H1 (cell line): ENCODE results near the gene ERLEC1. TPM values are rescaled to one million over a fixed set of nuclear protein-coding genes. Genes with fewer than 3 reads are reported as not detected.

Experiments
- CTCF ChIA-PET: fragments of 300-600 bp; sonication (Branson Sonifier 250); formaldehyde crosslinking; loops from one replicate; lab custom pipeline; 2021; ENCODE audit not compliant: partially characterized antibody; lab: Charles Lee
- POLR2A ChIA-PET: fragments of 300-600 bp; sonication (Branson Sonifier 250); formaldehyde crosslinking; loops from one replicate; lab custom pipeline; 2021; ENCODE audit warnings: inconsistent platforms; ENCODE audit not compliant: partially characterized antibody; lab: Charles Lee
- DNase-seq, 2 experiments: peaks; one replicate each; pipeline versions ENCODE4 v3.0.0 to v3.0.0-alpha.2; 2010 to 2022; ENCODE audit warnings: low spot score in 2 of 2, low read depth in 1 of 2, mixed read lengths in 1 of 2
- FAIRE-seq: peaks from 2 replicates; lab custom pipeline; 2011; peaks lifted over from hg19 to GRCh38; lab: Jason Lieb, UNC
- H2AFZ ChIP-seq: 2 replicates; pipeline ENCODE4 v1.8.1; 2012; ENCODE audit warnings: low read length, inconsistent platforms
- H2AK5ac ChIP-seq: 2 replicates; pipeline ENCODE4 v1.6.1; 2013; ENCODE audit warnings: low read depth, low read length
- H2BK120ac ChIP-seq: replicated peaks from 2 replicates; pipeline ENCODE3; 2013; ENCODE audit warnings: low read depth, low read length, inconsistent platforms
- H2BK12ac ChIP-seq: 2 replicates; pipeline ENCODE4 v1.6.1; 2013; ENCODE audit warnings: low read depth, low read length
- H2BK15ac ChIP-seq: 2 replicates; pipeline ENCODE4 v1.6.1; 2013; ENCODE audit warnings: low read length
- H2BK20ac ChIP-seq: 2 replicates; pipeline ENCODE4 v1.6.1; 2013; ENCODE audit warnings: low read length
- H2BK5ac ChIP-seq: 2 replicates; pipeline ENCODE4 v1.6.1; 2013; ENCODE audit warnings: low read depth, low read length
- H3K14ac ChIP-seq: 2 replicates; pipeline ENCODE4 v1.6.1; 2013; ENCODE audit warnings: inconsistent platforms; ENCODE audit not compliant: insufficient read length
- H3K18ac ChIP-seq: 2 replicates; pipeline ENCODE4 v1.6.1; 2013; ENCODE audit warnings: low read length; ENCODE audit errors: extremely low read depth
- H3K23ac ChIP-seq: 2 replicates; pipeline ENCODE4 v1.6.1; 2013; ENCODE audit warnings: inconsistent platforms; ENCODE audit not compliant: insufficient read length
- H3K23me2 ChIP-seq: 2 replicates; pipeline ENCODE4 v1.6.1; 2013; ENCODE audit warnings: low read depth, low read length
- H3K27ac ChIP-seq: 2 replicates; pipeline ENCODE4 v1.6.1; 2011; ENCODE audit warnings: low read depth, low read length, inconsistent platforms
- H3K27me3 ChIP-seq, 4 experiments: replicated peaks in 1 of 4; 1 replicate in 1 of 4; 2 replicates in 3 of 4; pipeline versions ENCODE4 v1.6.1 to v1.8.1; 2011 to 2013; ENCODE audit warnings: low read length in 3 of 4, mild to moderate bottlenecking in 3 of 4, inconsistent platforms in 2 of 4, mixed read lengths in 2 of 4, moderate library complexity in 1 of 4; ENCODE audit not compliant: control insufficient read depth in 3 of 4, insufficient read depth in 3 of 4; ENCODE audit errors: extremely low read depth in 1 of 4
- H3K36me3 ChIP-seq, 4 experiments: 2 replicates each; pipeline versions ENCODE4 v1.6.1 to v1.8.1; 2011 to 2013; ENCODE audit warnings: mild to moderate bottlenecking in 4 of 4, low read length in 3 of 4, moderate library complexity in 2 of 4, control low read depth in 1 of 4, inconsistent platforms in 1 of 4; ENCODE audit not compliant: insufficient read depth in 4 of 4, control insufficient read depth in 2 of 4
- H3K4ac ChIP-seq: replicated peaks from 2 replicates; pipeline ENCODE3; 2013; ENCODE audit warnings: low read length, low read depth, mixed read lengths, inconsistent platforms; ENCODE audit not compliant: insufficient read length
- H3K4me1 ChIP-seq, 4 experiments: replicated peaks in 1 of 4; 1 replicate in 1 of 4; 2 replicates in 3 of 4; pipeline versions ENCODE4 v1.6.1 to v1.8.1; 2011 to 2013; ENCODE audit warnings: low read length in 3 of 4, inconsistent platforms in 2 of 4, mixed read lengths in 1 of 4; ENCODE audit not compliant: insufficient read depth in 4 of 4, control insufficient read depth in 3 of 4
- H3K4me2 ChIP-seq, 2 experiments: 2 replicates each; pipeline versions ENCODE4 v1.6.1 to v1.8.1; 2011 to 2013; ENCODE audit warnings: low read depth in 2 of 2, low read length in 2 of 2, control low read depth in 1 of 2, inconsistent platforms in 1 of 2, mild to moderate bottlenecking in 1 of 2; ENCODE audit not compliant: insufficient read depth in 1 of 2
- H3K4me3 ChIP-seq, 4 experiments: fragments of 200-600, 300-600 bp in 1 of 4; sonication (generic), shearing (Covaris generic), sonication (Bioruptor Twin) in 1 of 4; 2 replicates each; pipeline versions ENCODE4 v1.5.1 to v1.8.1; 2011 to 2016; ENCODE audit warnings: low read length in 4 of 4, low read depth in 3 of 4, control low read depth in 2 of 4, inconsistent platforms in 2 of 4, mild to moderate bottlenecking in 2 of 4, mixed read lengths in 1 of 4, moderate library complexity in 1 of 4; ENCODE audit not compliant: insufficient read depth in 2 of 4; ENCODE audit errors: extremely low read depth in 1 of 4
- H3K56ac ChIP-seq: replicated peaks from 2 replicates; pipeline ENCODE3; 2013; ENCODE audit warnings: low read depth, mild to moderate bottlenecking, mixed read lengths, low read length, inconsistent platforms; ENCODE audit not compliant: insufficient read length
- H3K79me1 ChIP-seq: 2 replicates; pipeline ENCODE4 v1.6.1; 2013; ENCODE audit warnings: low read depth, low read length, control low read depth
- H3K79me2 ChIP-seq, 2 experiments: 2 replicates each; pipeline versions ENCODE4 v1.6.1 to v1.8.1; 2012 to 2013; ENCODE audit warnings: low read length in 2 of 2, mild to moderate bottlenecking in 2 of 2, inconsistent platforms in 1 of 2; ENCODE audit not compliant: insufficient read depth in 2 of 2, control insufficient read depth in 1 of 2
- H3K9ac ChIP-seq, 4 experiments: replicated peaks in 1 of 4; 1 replicate in 1 of 4; 2 replicates in 3 of 4; pipeline versions ENCODE4 v1.6.1 to v1.8.1; 2011 to 2013; ENCODE audit warnings: low read depth in 3 of 4, low read length in 3 of 4, control low read depth in 2 of 4, mild to moderate bottlenecking in 2 of 4, moderate library complexity in 2 of 4, inconsistent platforms in 1 of 4; ENCODE audit errors: extremely low read depth in 1 of 4
- H3K9me3 ChIP-seq, 2 experiments: 2 replicates each; pipeline versions ENCODE4 v1.6.1 to v1.8.1; 2012 to 2013; ENCODE audit warnings: mild to moderate bottlenecking in 2 of 2, moderate library complexity in 2 of 2, control low read depth in 1 of 2, inconsistent platforms in 1 of 2, low read depth in 1 of 2, low read length in 1 of 2, mixed read lengths in 1 of 2; ENCODE audit not compliant: insufficient read depth in 2 of 2
- H4K20me1 ChIP-seq, 2 experiments: replicated peaks in 1 of 2; 2 replicates each; pipeline versions ENCODE3 to v1.8.1; 2011 to 2013; ENCODE audit warnings: inconsistent platforms in 2 of 2, low read length in 2 of 2, mild to moderate bottlenecking in 1 of 2; ENCODE audit not compliant: insufficient read depth in 2 of 2, control insufficient read depth in 1 of 2
- H4K5ac ChIP-seq: 2 replicates; pipeline ENCODE4 v1.6.1; 2013; ENCODE audit warnings: low read length, low read depth, mixed read lengths, inconsistent platforms; ENCODE audit not compliant: insufficient read length
- H4K8ac ChIP-seq: 2 replicates; pipeline ENCODE4 v1.8.0; 2013; ENCODE audit warnings: mild to moderate bottlenecking, moderate library complexity, low read length, inconsistent platforms; ENCODE audit not compliant: insufficient read depth; ENCODE audit errors: extremely low read depth
- H4K91ac ChIP-seq: replicated peaks from 2 replicates; pipeline ENCODE3; 2013; ENCODE audit warnings: low read length, mixed read lengths, inconsistent platforms; ENCODE audit not compliant: insufficient read length
- CBX5 ChIP-seq: fragments of 300-800, 300-1000 bp; sonication (generic); IDR thresholded peaks from 2 replicates; pipeline ENCODE4 v1.7.1; 2016; ENCODE audit warnings: antibody characterized with exemption, low read length, low read depth
- CEBPB ChIP-seq: IDR thresholded peaks from 2 replicates; pipeline ENCODE4 v1.6.1; 2012; ENCODE audit warnings: low read depth, low read length
- CHD1 ChIP-seq: IDR thresholded peaks from 2 replicates; pipeline ENCODE4 v1.6.1; 2012; ENCODE audit warnings: low read depth, low read length, improper control_type of control experiment
- FOSL1 ChIP-seq: IDR thresholded peaks from 2 replicates; pipeline ENCODE4 v1.6.1; 2011; ENCODE audit warnings: mild to moderate bottlenecking, low read depth, low read length, moderate library complexity; ENCODE audit not compliant: insufficient read depth
- JUND ChIP-seq: IDR thresholded peaks from 2 replicates; pipeline ENCODE4 v1.6.1; 2011; ENCODE audit warnings: mild to moderate bottlenecking, improper control_type of control experiment, low read length
- NRF1 ChIP-seq: IDR thresholded peaks from 2 replicates; pipeline ENCODE4 v1.6.1; 2011; ENCODE audit warnings: mild to moderate bottlenecking, low read depth, low read length, improper control_type of control experiment
- POLR2AphosphoS5 ChIP-seq: IDR thresholded peaks from 2 replicates; pipeline ENCODE4 v1.6.1; 2011; ENCODE audit warnings: low read depth, low read length
- RAD21 ChIP-seq, 2 experiments: IDR thresholded peaks in 1 of 2; conservative IDR thresholded peaks in 1 of 2; 2 replicates each; pipeline ENCODE4 v1.6.1; 2011; ENCODE audit warnings: low read depth in 2 of 2, low read length in 2 of 2, improper control_type of control experiment in 1 of 2, inconsistent platforms in 1 of 2, mild to moderate bottlenecking in 1 of 2, moderate library complexity in 1 of 2
- RNF2 ChIP-seq: fragments of 200-900, 300-1000 bp; sonication (generic); IDR thresholded peaks from 2 replicates; pipeline ENCODE4 v1.7.1; 2016; ENCODE audit warnings: borderline replicate concordance, low read depth, mild to moderate bottlenecking, antibody characterized with exemption, low read length; ENCODE audit not compliant: poor library complexity, severe bottlenecking; ENCODE audit errors: missing control alignments
- SIN3A ChIP-seq, 2 experiments: IDR thresholded peaks in 1 of 2; conservative IDR thresholded peaks in 1 of 2; 2 replicates each; pipeline ENCODE4 v1.6.1; 2011 to 2012; ENCODE audit warnings: low read length in 2 of 2, improper control_type of control experiment in 1 of 2, low read depth in 1 of 2, mild to moderate bottlenecking in 1 of 2
- SIRT6 ChIP-seq: IDR thresholded peaks from one replicate; pipeline ENCODE4 v1.7.1; 2012; ENCODE audit warnings: low read length, inconsistent platforms
- SIX5 ChIP-seq: IDR thresholded peaks from 2 replicates; pipeline ENCODE4 v1.6.1; 2011; ENCODE audit warnings: mild to moderate bottlenecking, low read depth, low read length
- SP2 ChIP-seq: IDR thresholded peaks from 2 replicates; pipeline ENCODE4 v1.6.1; 2012; ENCODE audit warnings: mild to moderate bottlenecking, low read length, inconsistent platforms
- TCF12 ChIP-seq: IDR thresholded peaks from 2 replicates; pipeline ENCODE4 v1.6.1; 2011; ENCODE audit warnings: low read depth, mild to moderate bottlenecking, low read length
- WGBS, 2 experiments: shearing (Covaris generic) in 1 of 2; methylation state at CpG; one replicate each; pipeline versions ENCODE4 v1.1.6 to v1.1.7; 2013 to 2015; ENCODE audit warnings: low lambda C conversion rate in 2 of 2, mixed read lengths in 2 of 2, inconsistent platforms in 1 of 2, low coverage in 1 of 2, missing lambda C conversion rate in 1 of 2; ENCODE audit not compliant: insufficient replicate concordance in 2 of 2, insufficient coverage in 1 of 2, insufficient read length in 1 of 2; ENCODE audit errors: extremely low coverage in 1 of 2, missing lambda C conversion rate in 1 of 2; 5-methylcytosine and 5-hydroxymethylcytosine counted together
- polyA plus RNA-seq, 7 experiments: library from polyadenylated mRNA; depleted of rRNA in 3 of 7; stranded (reverse) in 5 of 7; unstranded in 2 of 7; fragments of >200 nt in 5 of 7; fragments of 200-250 nt in 2 of 7; gene quantifications; 1 replicate in 5 of 7; 2 replicates in 1 of 7; 4 replicates in 1 of 7; pipeline versions ENCODE4 v1.2.1 to v1.2.3, GENCODE V29; 2011 to 2013; ENCODE audit warnings: missing spikeins in 2 of 7, mixed read lengths in 2 of 7
- total RNA-seq: library from RNA; stranded (reverse); fragmentation: NEBNext Ultra II Directional; extraction: Animal tissue kit (Norgen Biotek cat#: 25700); gene quantifications from 2 replicates; pipeline ENCODE4 v1.2.1, GENCODE V29; 2021

ERLEC1 gene
- total and polyA plus RNA-seq, 2 of the 8 experiments (the other 6 are each of a cell fraction or from before 2014, with no cell fraction given): 12.9 to 26.7 TPM

DNA sequence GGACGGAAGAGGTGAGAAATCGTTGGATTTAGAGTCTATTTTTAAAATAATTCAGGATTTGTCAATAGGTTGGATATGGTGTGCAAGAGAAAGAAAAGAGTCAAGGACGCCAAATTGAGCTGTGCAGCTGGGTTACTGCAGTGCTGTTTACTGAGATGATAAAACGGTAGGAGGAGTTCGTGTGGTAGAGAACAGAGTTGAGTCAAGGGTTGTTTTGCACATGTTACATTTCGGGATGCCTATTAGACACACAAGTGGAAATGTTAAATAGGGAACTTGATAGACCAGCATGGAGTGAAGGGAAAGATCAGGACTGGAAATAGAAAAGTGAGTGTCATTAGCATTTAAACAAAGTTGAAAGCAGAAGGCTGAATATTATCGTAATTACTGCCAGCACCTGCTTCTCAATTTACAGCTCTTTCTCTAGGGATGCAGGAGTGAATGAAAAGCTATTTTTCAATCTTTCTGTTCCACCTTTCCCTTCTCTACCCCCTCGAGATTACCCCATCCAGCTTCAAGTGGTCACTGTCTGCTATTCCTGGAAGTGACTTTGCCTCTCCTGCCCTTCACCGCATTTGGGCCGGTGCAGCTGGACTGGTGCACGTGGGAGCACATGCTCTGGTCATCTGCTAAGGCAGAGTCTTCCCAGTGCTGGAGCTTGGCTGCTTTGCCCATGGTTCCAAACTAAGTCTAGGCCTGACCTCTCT is 42.6 kb downstream of the ERLEC1 start:
- H3K27me3 ChIP-seq: no peaks in the 10 kb centered on the region
- no peak overlapping the region for H3K4ac ChIP-seq
- H2BK15ac ChIP-seq: no peak overlapping the region
- H2BK120ac ChIP-seq: no peak overlapping the region
- WGBS, 2 experiments: 81 to 100% methylated on average over 2 to 11 of the region's 11 CpGs
- H4K91ac ChIP-seq: no peak overlapping the region
- H3K18ac ChIP-seq: no peak overlapping the region
- no peak overlapping the region for H3K4me3 ChIP-seq
- FAIRE-seq (no peak), DNase-seq (no peak)
- no peaks in the 10 kb centered on the region for H3K79me2 ChIP-seq
- H2BK12ac ChIP-seq: no peak overlapping the region
- no peak overlapping the region for H3K27ac ChIP-seq
- H4K5ac ChIP-seq: no peak overlapping the region
- H4K20me1 ChIP-seq: no peaks in the 10 kb centered on the region
- H3K14ac ChIP-seq: no peak overlapping the region
- no peaks in the 10 kb centered on the region for H3K36me3 ChIP-seq
- CTCF ChIA-PET: no interaction called here
- H3K79me1 ChIP-seq: no peaks in the 10 kb centered on the region
- no peak overlapping the region for H3K23ac ChIP-seq
- POLR2A ChIA-PET: interaction anchor here (0.7 kb wide), 1 partner anchor 10 kb away, joined by 3 read pairs; no protein-coding TSS in a partner anchor
- no peak overlapping the region for H3K4me2 ChIP-seq
- no peaks in the 10 kb centered on the region for H3K9me3 ChIP-seq
- H2BK20ac ChIP-seq: no peak overlapping the region
- H2AFZ ChIP-seq: no peak overlapping the region
- H3K9ac ChIP-seq: no peak overlapping the region
- no peaks in the 10 kb centered on the region for H3K23me2 ChIP-seq
- H3K4me1 ChIP-seq: peaks cover 0 to 10% (median 8%) of the 10 kb centered on the region in 4 experiments; a peak in 5 of 7 replicates
- no peak overlapping the region for H2BK5ac ChIP-seq
- no peak overlapping the region for H3K56ac ChIP-seq
- no peak overlapping the region for H4K8ac ChIP-seq
- no peak overlapping the region for H2AK5ac ChIP-seq
- no peak for TF ChIP-seq RNF2
- TF ChIP-seq FOSL1: no peak
- TF ChIP-seq SP2: no peak
- no peak for TF ChIP-seq SIN3A (conservative IDR thresholded peaks at IDR 0.05 in 1 of 2, IDR thresholded peaks at IDR 0.05 in 1 of 2; ENCODE audit: low read depth in 1 of 2, low read length in 2 of 2)
- no peak for TF ChIP-seq NRF1
- no peak for TF ChIP-seq SIRT6
- no peak for TF ChIP-seq CEBPB
- no peak for TF ChIP-seq RAD21 (IDR thresholded peaks at IDR 0.05 in 1 of 2, conservative IDR thresholded peaks at IDR 0.05 in 1 of 2; ENCODE audit: low read depth in 2 of 2, low read length in 2 of 2)
- TF ChIP-seq CHD1: no peak
- TF ChIP-seq JUND: no peak
- TF ChIP-seq CBX5: no peak
- TF ChIP-seq TCF12: no peak
- TF ChIP-seq SIX5: no peak
- TF ChIP-seq POLR2AphosphoS5: no peak
